Neural cell (in vitro differentiated cells): ENCODE data around the gene PDE3A.

Experiments
- EZH2 ChIP-seq: fragments of 200-600, 300-800 bp; shearing (Covaris generic), sonication (generic); IDR thresholded peaks from 2 replicates; pipeline ENCODE4 v1.6.1; 2014; ENCODE audit warnings: antibody characterized with exemption, low read length, borderline replicate concordance, mild to moderate bottlenecking; ENCODE audit not compliant: insufficient read depth, poor library complexity, severe bottlenecking
- MXI1 ChIP-seq: fragments of 450-650 bp; conservative IDR thresholded peaks from 2 replicates; pipeline ENCODE4 v1.6.1; 2014; ENCODE audit warnings: antibody characterized with exemption, mild to moderate bottlenecking; ENCODE audit not compliant: poor library complexity, severe bottlenecking
- POLR2AphosphoS5 ChIP-seq: IDR thresholded peaks from 2 replicates; pipeline ENCODE4 v1.6.1; 2012
- TAF1 ChIP-seq: IDR thresholded peaks from 2 replicates; pipeline ENCODE4 v1.6.1; 2012; ENCODE audit warnings: low read depth
- TF ChIP-seq, protein P1 (sequence below): fragments of 450-650 bp; IDR thresholded peaks from 2 replicates; pipeline ENCODE4 v1.5.1; 2014; ENCODE audit warnings: antibody characterized with exemption, mild to moderate bottlenecking, moderate library complexity; ENCODE audit not compliant: poor library complexity, severe bottlenecking
- TF ChIP-seq, protein P2 (sequence below): IDR thresholded peaks from 2 replicates; pipeline ENCODE4 v1.6.1; 2012; ENCODE audit warnings: borderline replicate concordance

- TF ChIP-seq, protein P1, sequence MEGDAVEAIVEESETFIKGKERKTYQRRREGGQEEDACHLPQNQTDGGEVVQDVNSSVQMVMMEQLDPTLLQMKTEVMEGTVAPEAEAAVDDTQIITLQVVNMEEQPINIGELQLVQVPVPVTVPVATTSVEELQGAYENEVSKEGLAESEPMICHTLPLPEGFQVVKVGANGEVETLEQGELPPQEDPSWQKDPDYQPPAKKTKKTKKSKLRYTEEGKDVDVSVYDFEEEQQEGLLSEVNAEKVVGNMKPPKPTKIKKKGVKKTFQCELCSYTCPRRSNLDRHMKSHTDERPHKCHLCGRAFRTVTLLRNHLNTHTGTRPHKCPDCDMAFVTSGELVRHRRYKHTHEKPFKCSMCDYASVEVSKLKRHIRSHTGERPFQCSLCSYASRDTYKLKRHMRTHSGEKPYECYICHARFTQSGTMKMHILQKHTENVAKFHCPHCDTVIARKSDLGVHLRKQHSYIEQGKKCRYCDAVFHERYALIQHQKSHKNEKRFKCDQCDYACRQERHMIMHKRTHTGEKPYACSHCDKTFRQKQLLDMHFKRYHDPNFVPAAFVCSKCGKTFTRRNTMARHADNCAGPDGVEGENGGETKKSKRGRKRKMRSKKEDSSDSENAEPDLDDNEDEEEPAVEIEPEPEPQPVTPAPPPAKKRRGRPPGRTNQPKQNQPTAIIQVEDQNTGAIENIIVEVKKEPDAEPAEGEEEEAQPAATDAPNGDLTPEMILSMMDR, result no peak
- no peak for TF ChIP-seq POLR2AphosphoS5
- no peak for TF ChIP-seq MXI1
- TF ChIP-seq, protein P2, sequence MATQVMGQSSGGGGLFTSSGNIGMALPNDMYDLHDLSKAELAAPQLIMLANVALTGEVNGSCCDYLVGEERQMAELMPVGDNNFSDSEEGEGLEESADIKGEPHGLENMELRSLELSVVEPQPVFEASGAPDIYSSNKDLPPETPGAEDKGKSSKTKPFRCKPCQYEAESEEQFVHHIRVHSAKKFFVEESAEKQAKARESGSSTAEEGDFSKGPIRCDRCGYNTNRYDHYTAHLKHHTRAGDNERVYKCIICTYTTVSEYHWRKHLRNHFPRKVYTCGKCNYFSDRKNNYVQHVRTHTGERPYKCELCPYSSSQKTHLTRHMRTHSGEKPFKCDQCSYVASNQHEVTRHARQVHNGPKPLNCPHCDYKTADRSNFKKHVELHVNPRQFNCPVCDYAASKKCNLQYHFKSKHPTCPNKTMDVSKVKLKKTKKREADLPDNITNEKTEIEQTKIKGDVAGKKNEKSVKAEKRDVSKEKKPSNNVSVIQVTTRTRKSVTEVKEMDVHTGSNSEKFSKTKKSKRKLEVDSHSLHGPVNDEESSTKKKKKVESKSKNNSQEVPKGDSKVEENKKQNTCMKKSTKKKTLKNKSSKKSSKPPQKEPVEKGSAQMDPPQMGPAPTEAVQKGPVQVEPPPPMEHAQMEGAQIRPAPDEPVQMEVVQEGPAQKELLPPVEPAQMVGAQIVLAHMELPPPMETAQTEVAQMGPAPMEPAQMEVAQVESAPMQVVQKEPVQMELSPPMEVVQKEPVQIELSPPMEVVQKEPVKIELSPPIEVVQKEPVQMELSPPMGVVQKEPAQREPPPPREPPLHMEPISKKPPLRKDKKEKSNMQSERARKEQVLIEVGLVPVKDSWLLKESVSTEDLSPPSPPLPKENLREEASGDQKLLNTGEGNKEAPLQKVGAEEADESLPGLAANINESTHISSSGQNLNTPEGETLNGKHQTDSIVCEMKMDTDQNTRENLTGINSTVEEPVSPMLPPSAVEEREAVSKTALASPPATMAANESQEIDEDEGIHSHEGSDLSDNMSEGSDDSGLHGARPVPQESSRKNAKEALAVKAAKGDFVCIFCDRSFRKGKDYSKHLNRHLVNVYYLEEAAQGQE, result no peak
- no peak for TF ChIP-seq TAF1
- no peak for TF ChIP-seq EZH2
Measured at GRCh38 chr12:20510811-20511210, 142.5 kb downstream of the PDE3A start.
